PC-3 (cell line): Measurements from ENCODE around the gene MED12L.

Experiments used
- EZH2 ChIP-seq: fragments of 300-600 bp; sonication (generic); IDR thresholded peaks from one replicate; pipeline ENCODE4 v1.6.1; 2017; ENCODE audit warnings: antibody characterized with exemption, mild to moderate bottlenecking, low read length; ENCODE audit not compliant: unreplicated experiment
- EZH2phosphoT487 ChIP-seq: fragments of 300-600 bp; sonication (generic); IDR thresholded peaks from 2 replicates; pipeline ENCODE4 v1.6.1; 2018; ENCODE audit warnings: mild to moderate bottlenecking, antibody characterized with exemption, low read length, borderline replicate concordance
- TF ChIP-seq, protein P1 (sequence below): fragments of 300-600 bp; sonication (generic); conservative IDR thresholded peaks from 2 replicates; pipeline ENCODE4 v1.5.1; 2017; ENCODE audit warnings: antibody characterized with exemption, low read depth, mild to moderate bottlenecking, low read length

DNA sequence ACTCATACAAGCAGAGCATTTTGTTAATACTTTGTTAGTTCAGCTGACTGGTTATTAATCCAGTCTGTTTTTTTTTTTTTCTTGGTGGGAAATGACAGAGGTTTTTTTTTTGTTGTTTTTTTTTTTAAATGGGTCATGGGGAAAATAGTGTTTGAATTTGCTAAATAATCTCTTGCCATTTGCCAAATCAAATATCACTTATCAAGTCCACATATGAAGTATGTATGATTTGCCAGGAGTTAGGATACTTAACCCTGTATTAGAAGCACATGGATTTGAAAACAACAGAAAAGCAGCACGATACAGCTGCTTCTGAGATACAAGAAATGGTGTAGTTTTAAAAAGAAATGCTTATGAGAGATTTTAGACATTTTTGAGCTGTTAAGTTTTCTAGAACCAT is 171.3 kb downstream of the MED12L start:
- TF ChIP-seq EZH2phosphoT487, result no peak
- TF ChIP-seq, protein P1, sequence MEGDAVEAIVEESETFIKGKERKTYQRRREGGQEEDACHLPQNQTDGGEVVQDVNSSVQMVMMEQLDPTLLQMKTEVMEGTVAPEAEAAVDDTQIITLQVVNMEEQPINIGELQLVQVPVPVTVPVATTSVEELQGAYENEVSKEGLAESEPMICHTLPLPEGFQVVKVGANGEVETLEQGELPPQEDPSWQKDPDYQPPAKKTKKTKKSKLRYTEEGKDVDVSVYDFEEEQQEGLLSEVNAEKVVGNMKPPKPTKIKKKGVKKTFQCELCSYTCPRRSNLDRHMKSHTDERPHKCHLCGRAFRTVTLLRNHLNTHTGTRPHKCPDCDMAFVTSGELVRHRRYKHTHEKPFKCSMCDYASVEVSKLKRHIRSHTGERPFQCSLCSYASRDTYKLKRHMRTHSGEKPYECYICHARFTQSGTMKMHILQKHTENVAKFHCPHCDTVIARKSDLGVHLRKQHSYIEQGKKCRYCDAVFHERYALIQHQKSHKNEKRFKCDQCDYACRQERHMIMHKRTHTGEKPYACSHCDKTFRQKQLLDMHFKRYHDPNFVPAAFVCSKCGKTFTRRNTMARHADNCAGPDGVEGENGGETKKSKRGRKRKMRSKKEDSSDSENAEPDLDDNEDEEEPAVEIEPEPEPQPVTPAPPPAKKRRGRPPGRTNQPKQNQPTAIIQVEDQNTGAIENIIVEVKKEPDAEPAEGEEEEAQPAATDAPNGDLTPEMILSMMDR, result no peak
- TF ChIP-seq EZH2, result no peak
